HepG2 (cell line): ENCODE data around the gene HIGD1C. TPM values are rescaled to one million over a fixed set of nuclear protein-coding genes. Genes with fewer than 3 reads are reported as not detected.

Experiments
- ATAC-seq: fragments of 200-7000 bp; cut with Tn5 transposase; 3 replicates; pipeline ENCODE4 v1.9.1; 2020; ENCODE audit warnings: mild to moderate bottlenecking, moderate library complexity
- BruUV-seq: library from RNA; stranded (reverse); fragments of 400-500 nt; replicated peaks from 2 replicates; lab custom pipeline; 2021; lab: Mats Ljungman, UMichigan
- CTCF ChIA-PET: fragments of 300-600 bp; formaldehyde crosslinking; extraction: SDS; loops from one replicate; lab custom pipeline; 2021; ENCODE audit warnings: low total read pairs, inconsistent platforms, low intra/inter-chr PET ratio; lab: Yijun Ruan, JAX
- POLR2A ChIA-PET: fragments of 350-600 bp; sonication (Branson Sonifier 250); formaldehyde crosslinking; loops from one replicate; lab custom pipeline; 2020; ENCODE audit warnings: antibody characterized with exemption, inconsistent platforms; lab: Yijun Ruan, JAX
- DNase-seq: peaks from one replicate; pipeline ENCODE4 v3.0.0-alpha.2; 2015; ENCODE audit warnings: low spot score
- FAIRE-seq: peaks from 3 replicates; lab custom pipeline; 2011; peaks lifted over from hg19 to GRCh38; lab: Jason Lieb, UNC
- H2AFZ ChIP-seq: one replicate; pipeline ENCODE4 v1.6.1; 2011; ENCODE audit warnings: low read length, inconsistent platforms
- H3K27ac ChIP-seq: fragments of 300-600 bp; 3 replicates; pipeline ENCODE4 v1.8.0; 2011; ENCODE audit warnings: mixed run types, mild to moderate bottlenecking, mixed read lengths, low read length, inconsistent platforms; ENCODE audit not compliant: insufficient read depth; ENCODE audit errors: extremely low read length
- H3K27me3 ChIP-seq, 2 experiments: fragments of 200-600 bp in 1 of 2; 2 replicates in 1 of 2; 3 replicates in 1 of 2; pipeline versions ENCODE4 v1.6.0 to v1.8.0; 2011; ENCODE audit warnings: low read length in 2 of 2, mild to moderate bottlenecking in 2 of 2, moderate library complexity in 2 of 2, inconsistent platforms in 1 of 2; ENCODE audit not compliant: insufficient read depth in 2 of 2, control insufficient read depth in 1 of 2
- H3K36me3 ChIP-seq, 2 experiments: fragments of 200-600 bp in 1 of 2; replicated peaks in 1 of 2; 2 replicates in 1 of 2; 3 replicates in 1 of 2; pipeline versions ENCODE4 v1.5.1 to v1.8.0; 2011; ENCODE audit warnings: low read length in 2 of 2, inconsistent platforms in 1 of 2; ENCODE audit not compliant: insufficient read depth in 2 of 2, control insufficient read depth in 1 of 2
- H3K4me1 ChIP-seq: 2 replicates; pipeline ENCODE4 v1.5.1; 2012; ENCODE audit warnings: low read length, inconsistent platforms; ENCODE audit not compliant: insufficient read depth
- H3K4me2 ChIP-seq: 2 replicates; pipeline ENCODE4 v1.6.0; 2011; ENCODE audit warnings: low read depth, low read length, inconsistent platforms
- H3K4me3 ChIP-seq, 3 experiments: fragments of 200-600 bp in 1 of 3; sonication (generic), shearing (Covaris generic) in 1 of 3; replicated peaks in 1 of 3; 2 replicates each; pipeline ENCODE4 v1.5.1; 2011 to 2016; ENCODE audit warnings: low read length in 3 of 3, inconsistent platforms in 2 of 3, low read depth in 2 of 3, mild to moderate bottlenecking in 2 of 3, control low read depth in 1 of 3, mixed read lengths in 1 of 3; ENCODE audit not compliant: insufficient read depth in 1 of 3
- H3K79me2 ChIP-seq: one replicate; pipeline ENCODE4 v1.6.1; 2011; ENCODE audit warnings: low read length, inconsistent platforms; ENCODE audit not compliant: insufficient read depth
- H3K9ac ChIP-seq: 2 replicates; pipeline ENCODE4 v1.6.0; 2011; ENCODE audit warnings: mild to moderate bottlenecking, low read depth, low read length, inconsistent platforms; ENCODE audit not compliant: insufficient read depth
- H3K9me3 ChIP-seq: 2 replicates; pipeline ENCODE4 v1.5.1; 2012; ENCODE audit warnings: mild to moderate bottlenecking, low read length
- H4K20me1 ChIP-seq: 2 replicates; pipeline ENCODE4 v1.6.0; 2011; ENCODE audit warnings: inconsistent platforms, mild to moderate bottlenecking, low read length, moderate library complexity; ENCODE audit not compliant: insufficient read depth
- BHLHE40 ChIP-seq: IDR thresholded peaks from 2 replicates; pipeline ENCODE4 v1.6.1; 2011; ENCODE audit warnings: low read length, improper control_type of control experiment
- ELF1 ChIP-seq: sonication (generic); formaldehyde crosslinking; IDR thresholded peaks from 2 replicates; pipeline ENCODE4 v1.4.0; 2020; ENCODE audit warnings: missing genetic modification reagents
- MTF2 ChIP-seq: sonication (generic); formaldehyde crosslinking; IDR thresholded peaks from 2 replicates; pipeline ENCODE4 v1.5.0; 2020; ENCODE audit warnings: missing genetic modification reagents, borderline replicate concordance
- NAIF1 ChIP-seq: sonication (generic); formaldehyde crosslinking; IDR thresholded peaks from 2 replicates; pipeline ENCODE4 v1.5.0; 2020; ENCODE audit warnings: mild to moderate bottlenecking, missing genetic modification reagents, borderline replicate concordance
- NFIC ChIP-seq: IDR thresholded peaks from 2 replicates; pipeline ENCODE4 v1.6.1; 2012; ENCODE audit warnings: mild to moderate bottlenecking, low read length, inconsistent platforms
- NFYB ChIP-seq: sonication (generic); formaldehyde crosslinking; IDR thresholded peaks from 2 replicates; pipeline ENCODE4 v1.4.0; 2020; ENCODE audit warnings: missing genetic modification reagents
- NR3C1 ChIP-seq: sonication (generic); formaldehyde crosslinking; IDR thresholded peaks from 2 replicates; pipeline ENCODE4 v1.4.0; 2020; ENCODE audit warnings: missing genetic modification reagents
- PRDM15 ChIP-seq: sonication (generic); formaldehyde crosslinking; IDR thresholded peaks from 2 replicates; pipeline ENCODE4 v1.4.0; 2020; ENCODE audit warnings: missing genetic modification reagents
- RFX5 ChIP-seq: IDR thresholded peaks from 2 replicates; pipeline ENCODE4 v1.6.1; 2011; ENCODE audit warnings: low read depth, low read length, improper control_type of control experiment
- SIN3B ChIP-seq: fragments of 150-350 bp; IDR thresholded peaks from 2 replicates; pipeline ENCODE4 v1.6.1; 2014; ENCODE audit warnings: low read length
- TAF15 ChIP-seq: fragments of 200-400 bp; formaldehyde crosslinking; IDR thresholded peaks from one replicate; pipeline ENCODE4 v1.6.1; 2018; ENCODE audit warnings: mild to moderate bottlenecking, low read depth, low read length; ENCODE audit not compliant: poor library complexity, severe bottlenecking
- TARDBP ChIP-seq: sonication (generic); formaldehyde crosslinking; IDR thresholded peaks from 2 replicates; pipeline ENCODE4 v1.8.0; 2022; ENCODE audit warnings: mild to moderate bottlenecking, missing genetic modification reagents
- THAP11 ChIP-seq: IDR thresholded peaks from 2 replicates; pipeline ENCODE4 v1.6.1; 2016; ENCODE audit warnings: missing biosample characterization, missing genetic modification reagents
- ZNF292 ChIP-seq: sonication (generic); formaldehyde crosslinking; IDR thresholded peaks from 2 replicates; pipeline ENCODE4 v1.8.1; 2022; ENCODE audit warnings: mild to moderate bottlenecking, low read depth, missing genetic modification reagents, borderline replicate concordance
- ZNF567 ChIP-seq: sonication (generic); formaldehyde crosslinking; IDR thresholded peaks from 2 replicates; pipeline ENCODE4 v1.8.1; 2023; ENCODE audit warnings: mild to moderate bottlenecking, missing genetic modification reagents, borderline replicate concordance
- ZNF792 ChIP-seq: IDR thresholded peaks from 2 replicates; pipeline ENCODE4 v1.6.1; 2016
- WGBS: methylation state at CpG from one replicate; pipeline ENCODE4 v1.1.6; 2017; ENCODE audit warnings: low lambda C conversion rate; 5-methylcytosine and 5-hydroxymethylcytosine counted together
- in situ Hi-C: cut with HindIII; loops from 2 replicates; pipeline ENCODE4 v1.10.0; 2017; ENCODE audit warnings: low pct_unique_long_range_greater_than_20kb; ENCODE audit not compliant: extremely low pct_ligation_motif_present
- intact Hi-C: fragments of 100-400 bp; cut with micrococcal nuclease; formaldehyde crosslinking; loops from one replicate; pipeline ENCODE4 v1.10.0; 2022; ENCODE audit not compliant: unreplicated experiment
- polyA plus RNA-seq, 8 experiments: library from polyadenylated mRNA; depleted of rRNA in 3 of 8; stranded (reverse) in 7 of 8; unstranded in 1 of 8; fragments of >200 nt; fragmentation: Illumina TruSeq in 4 of 8; extraction: Trizol in 4 of 8; gene quantifications; 2 replicates each; pipeline versions ENCODE4 v1.2.1 to v1.2.3, GENCODE V29; 2011 to 2016; ENCODE audit warnings: low read depth in 4 of 8, missing spikeins in 1 of 8, mixed read lengths in 1 of 8; ENCODE audit not compliant: insufficient read depth in 1 of 8
- total RNA-seq, 5 experiments: library from RNA; depleted of rRNA; stranded (reverse); fragments of >200 nt; fragmentation: Illumina TruSeq; extraction: Trizol; gene quantifications; 2 replicates each; pipeline ENCODE4 v1.2.3, GENCODE V29; 2016; ENCODE audit warnings: low read depth in 1 of 5
- TF ChIP-seq, protein P1 (sequence below): sonication (generic); formaldehyde crosslinking; IDR thresholded peaks from 2 replicates; pipeline ENCODE4 v1.5.1; 2020; ENCODE audit warnings: missing genetic modification reagents, mild to moderate bottlenecking, borderline replicate concordance

Gene HIGD1C
- total and polyA plus RNA-seq, 2 of the 13 experiments (the other 11 are each of a cell fraction or from before 2014, with no cell fraction given) = not detected

DNA sequence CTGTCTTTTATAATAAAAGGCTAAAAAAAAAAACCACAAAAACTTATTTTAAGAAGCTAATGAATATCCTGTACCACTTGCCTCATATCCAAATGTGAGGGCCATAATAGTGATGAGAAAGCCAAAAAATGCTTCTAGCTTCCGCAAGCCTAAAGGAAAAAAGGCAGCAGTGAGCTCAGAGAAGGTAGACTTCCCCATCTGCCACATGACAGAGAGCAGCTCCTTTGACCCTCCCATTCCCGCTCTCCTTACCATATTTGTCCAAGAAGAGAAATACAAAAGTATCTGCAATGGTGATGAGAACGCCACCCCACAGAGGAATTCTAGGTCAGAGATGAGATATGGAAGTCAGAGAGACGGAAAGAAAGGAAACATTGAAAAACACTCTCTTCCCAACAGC lies 46.7 kb downstream of the HIGD1C start:
- Histone ChIP-seq H3K4me2 (no peak overlapping the region), H3K27ac (no peak overlapping the region), H2AFZ (no peak overlapping the region), H3K9me3 (no peaks in the 10 kb centered on the region), H4K20me1 (no peaks in the 10 kb centered on the region), H3K36me3 (peaks cover 12 to 53% of the 10 kb centered on the region in 2 experiments), H3K4me1 (no peaks in the 10 kb centered on the region), H3K9ac (no peak overlapping the region), H3K27me3 (no peaks in the 10 kb centered on the region), H3K79me2 (no peaks in the 10 kb centered on the region), H3K4me3 (no peak overlapping the region)
- TF ChIP-seq, protein P1, sequence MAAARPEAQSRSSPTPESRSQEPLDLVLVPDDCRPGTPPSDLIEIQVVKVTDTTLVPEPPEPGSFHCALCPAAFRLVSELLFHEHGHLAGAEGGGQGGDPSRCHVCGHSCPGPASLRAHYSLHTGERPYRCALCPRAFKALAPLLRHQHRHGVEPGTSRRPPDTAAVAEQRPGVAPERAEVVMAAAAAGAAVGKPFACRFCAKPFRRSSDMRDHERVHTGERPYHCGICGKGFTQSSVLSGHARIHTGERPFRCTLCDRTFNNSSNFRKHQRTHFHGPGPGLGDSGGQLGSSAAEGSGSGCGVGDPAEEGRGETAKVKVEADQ (CRISPR knock-in tag) = no peak
- TF ChIP-seq TARDBP (no peak), NAIF1 (CRISPR knock-in tag) (no peak), SIN3B (no peak), THAP11 (CRISPR knock-in tag) (no peak), NFYB (no peak), ELF1 (CRISPR knock-in tag) (no peak), RFX5 (no peak), NR3C1 (no peak), TAF15 (no peak), BHLHE40 (no peak), ZNF292 (CRISPR knock-in tag) (no peak), ZNF567 (CRISPR knock-in tag) (no peak), MTF2 (CRISPR knock-in tag) (no peak), PRDM15 (CRISPR knock-in tag) (no peak), NFIC (no peak), ZNF792 (CRISPR knock-in tag) (no peak)
- no peak for ATAC-seq
- 96% methylated on average over 4 of the region's 4 CpGs for WGBS
- in situ Hi-C loops = no loop called here
- no TSS peak for BruUV-seq
- POLR2A ChIA-PET = no interaction called here
- CTCF ChIA-PET = no interaction called here
- DNase-seq = no peak
- intact Hi-C loops = no loop called here
- no peak for FAIRE-seq
